Activated naive CD8-positive, alpha-beta T cell treated with anti-CD3 and anti-CD28 coated beads, Interleukin-2, amount 50 U/mL, for 24 hours (primary cell): ENCODE measurements around the gene CAPN5.
A peak's percentile ranks its signal among the peaks of the same experiment; 100 is the strongest.
"Not testable (repeated sequence)": the region's sequence is repeated elsewhere in the genome, so short reads cannot be mapped to it uniquely, and the experiment has no call there.

Experiments used
- ATAC-seq: fragments of 150-1000 bp; cut with Tn5 transposase; one replicate; pipeline ENCODE4 v1.10.0; 2021
- DNase-seq: peaks from one replicate; pipeline ENCODE4 v3.0.0; 2021
- H3K27ac Mint-ChIP-seq: one replicate; pipeline ENCODE4 v1.8.0; 2021; ENCODE audit warnings: mild to moderate bottlenecking, mixed read lengths
- H3K27me3 Mint-ChIP-seq: one replicate; pipeline ENCODE4 v1.8.0; 2021; ENCODE audit warnings: mixed read lengths
- H3K36me3 Mint-ChIP-seq: one replicate; pipeline ENCODE4 v1.8.0; 2021; ENCODE audit warnings: low read depth, mixed read lengths
- H3K4me1 Mint-ChIP-seq: one replicate; pipeline ENCODE4 v1.8.0; 2021; ENCODE audit warnings: mixed read lengths
- H3K4me3 Mint-ChIP-seq: one replicate; pipeline ENCODE4 v1.8.0; 2021; ENCODE audit warnings: mild to moderate bottlenecking, moderate library complexity, mixed read lengths
- H3K9me3 Mint-ChIP-seq: one replicate; pipeline ENCODE4 v1.8.0; 2021; ENCODE audit warnings: mixed read lengths

Gene CAPN5

GRCh38 chr11:77066229-77067042, at the start of gene CAPN5:
Gene CAPN5, plus strand, starts transcription at chr11:77066971. Its CDS starts 17,916 bp downstream, at chr11:77084887.
- H3K27me3 Mint-ChIP-seq = no peaks in the 10 kb centered on the region
- peak within 1 kb of the TSS; percentile 80 for H3K4me3 Mint-ChIP-seq
- no peaks in the 10 kb centered on the region for H3K9me3 Mint-ChIP-seq
- ATAC-seq = peak; percentile 88
- H3K36me3 Mint-ChIP-seq = no peaks in the 10 kb centered on the region
- H3K27ac Mint-ChIP-seq = peak within 1 kb of the TSS; percentile 73
- H3K4me1 Mint-ChIP-seq = peaks cover 9% of the 10 kb centered on the region
- peak; percentile 91 for DNase-seq

- ATAC-seq, H3K27me3 Mint-ChIP-seq, H3K27ac Mint-ChIP-seq, H3K36me3 Mint-ChIP-seq, DNase-seq, H3K4me1 Mint-ChIP-seq, H3K4me3 Mint-ChIP-seq, H3K9me3 Mint-ChIP-seq: not testable (repeated sequence)
These were observed 48.3 kb upstream of the CAPN5 start for GRCh38 chr11:77018396-77018924.

GRCh38 chr11:77019976-77020595, 46.7 kb upstream of the CAPN5 start:
- Mint-ChIP-seq H3K4me3 (no peak overlapping the region), H3K9me3 (no peaks in the 10 kb centered on the region), H3K36me3 (peaks cover 3% of the 10 kb centered on the region), H3K27ac (no peak overlapping the region), H3K4me1 (no peaks in the 10 kb centered on the region), H3K27me3 (no peaks in the 10 kb centered on the region)
- DNase-seq (no peak), ATAC-seq (peak; percentile 33)

GRCh38 chr11:77020734-77021133, 46.0 kb upstream of the CAPN5 start:
- Mint-ChIP-seq H3K27ac (no peak overlapping the region), H3K27me3 (no peaks in the 10 kb centered on the region), H3K4me1 (no peaks in the 10 kb centered on the region), H3K9me3 (no peaks in the 10 kb centered on the region), H3K4me3 (no peak overlapping the region), H3K36me3 (peaks cover 3% of the 10 kb centered on the region)
- DNase-seq (no peak), ATAC-seq (no peak)

- Mint-ChIP-seq H3K36me3 (no peaks in the 10 kb centered on the region), H3K9me3 (no peaks in the 10 kb centered on the region), H3K27me3 (peaks cover 14% of the 10 kb centered on the region), H3K4me1 (no peaks in the 10 kb centered on the region), H3K4me3 (no peak overlapping the region), H3K27ac (no peak overlapping the region)
- ATAC-seq (no peak), DNase-seq (no peak)
These were observed 42.0 kb upstream of the CAPN5 start for GRCh38 chr11:77024745-77025144.

- peaks cover 22% of the 10 kb centered on the region for H3K27me3 Mint-ChIP-seq
- no peak overlapping the region for H3K27ac Mint-ChIP-seq
- no peaks in the 10 kb centered on the region for H3K36me3 Mint-ChIP-seq
- no peaks in the 10 kb centered on the region for H3K9me3 Mint-ChIP-seq
- no peak overlapping the region for H3K4me3 Mint-ChIP-seq
- ATAC-seq (no peak), DNase-seq (no peak)
- H3K4me1 Mint-ChIP-seq = no peaks in the 10 kb centered on the region
These were observed 40.5 kb upstream of the CAPN5 start for GRCh38 chr11:77026221-77026620.

GRCh38 chr11:77026743-77027142, 40.0 kb upstream of the CAPN5 start:
- ATAC-seq = no peak

GRCh38 chr11:77027275-77027674, 39.5 kb upstream of the CAPN5 start:
- Mint-ChIP-seq H3K27ac (no peak overlapping the region), H3K36me3 (no peaks in the 10 kb centered on the region), H3K4me3 (no peak overlapping the region), H3K4me1 (no peaks in the 10 kb centered on the region), H3K9me3 (no peaks in the 10 kb centered on the region), H3K27me3 (peaks cover 24% of the 10 kb centered on the region)
- no peak for ATAC-seq
- DNase-seq = no peak

More at GRCh38 chr11:77026743-77027142, 40.0 kb upstream of the CAPN5 start:
- peaks cover 24% of the 10 kb centered on the region for H3K27me3 Mint-ChIP-seq
- H3K27ac Mint-ChIP-seq = no peak overlapping the region
- DNase-seq = no peak
- no peaks in the 10 kb centered on the region for H3K36me3 Mint-ChIP-seq
- no peaks in the 10 kb centered on the region for H3K9me3 Mint-ChIP-seq
- H3K4me1 Mint-ChIP-seq = no peaks in the 10 kb centered on the region
- no peak overlapping the region for H3K4me3 Mint-ChIP-seq

GRCh38 chr11:77029829-77030228, 36.9 kb upstream of the CAPN5 start:
- Mint-ChIP-seq H3K36me3 (no peaks in the 10 kb centered on the region), H3K4me1 (no peaks in the 10 kb centered on the region), H3K4me3 (no peak overlapping the region), H3K27me3 (peaks cover 24% of the 10 kb centered on the region), H3K9me3 (no peaks in the 10 kb centered on the region), H3K27ac (no peak overlapping the region)
- no peak for ATAC-seq
- no peak for DNase-seq

- H3K36me3 Mint-ChIP-seq = no peaks in the 10 kb centered on the region
- H3K27me3 Mint-ChIP-seq = peaks cover 24% of the 10 kb centered on the region
- H3K27ac Mint-ChIP-seq = no peak overlapping the region
- DNase-seq (no peak), ATAC-seq (no peak)
- H3K4me1 Mint-ChIP-seq = no peaks in the 10 kb centered on the region
- H3K4me3 Mint-ChIP-seq = no peak overlapping the region
- no peaks in the 10 kb centered on the region for H3K9me3 Mint-ChIP-seq
These were observed 35.8 kb upstream of the CAPN5 start for GRCh38 chr11:77030834-77031414.

GRCh38 chr11:77031599-77031998, 35.2 kb upstream of the CAPN5 start:
- Mint-ChIP-seq H3K4me3 (no peak overlapping the region), H3K4me1 (no peaks in the 10 kb centered on the region), H3K36me3 (no peaks in the 10 kb centered on the region), H3K27ac (no peak overlapping the region), H3K27me3 (peaks cover 28% of the 10 kb centered on the region), H3K9me3 (no peaks in the 10 kb centered on the region)
- DNase-seq (no peak), ATAC-seq (no peak)

- Mint-ChIP-seq H3K27me3 (peaks cover 35% of the 10 kb centered on the region), H3K4me1 (peaks cover 5% of the 10 kb centered on the region), H3K9me3 (no peaks in the 10 kb centered on the region), H3K27ac (no peak overlapping the region), H3K4me3 (no peak overlapping the region), H3K36me3 (no peaks in the 10 kb centered on the region)
- no peak for DNase-seq
- no peak for ATAC-seq
These were observed 31.7 kb upstream of the CAPN5 start for GRCh38 chr11:77035039-77035438.

- Mint-ChIP-seq H3K27me3 (peaks cover 32% of the 10 kb centered on the region), H3K27ac (no peak overlapping the region), H3K4me3 (no peak overlapping the region), H3K36me3 (no peaks in the 10 kb centered on the region), H3K4me1 (peaks cover 5% of the 10 kb centered on the region), H3K9me3 (no peaks in the 10 kb centered on the region)
- ATAC-seq (no peak), DNase-seq (no peak)
These were observed 31.2 kb upstream of the CAPN5 start for GRCh38 chr11:77035580-77035979.

- DNase-seq = no peak
- Mint-ChIP-seq H3K9me3 (no peaks in the 10 kb centered on the region), H3K4me3 (no peak overlapping the region), H3K36me3 (no peaks in the 10 kb centered on the region), H3K27me3 (peaks cover 38% of the 10 kb centered on the region), H3K4me1 (peaks cover 6% of the 10 kb centered on the region), H3K27ac (no peak overlapping the region)
- no peak for ATAC-seq
These were observed 30.4 kb upstream of the CAPN5 start for GRCh38 chr11:77036398-77036797.

- Mint-ChIP-seq H3K36me3 (no peaks in the 10 kb centered on the region), H3K27ac (no peak overlapping the region), H3K4me1 (peaks cover 6% of the 10 kb centered on the region), H3K27me3 (peaks cover 38% of the 10 kb centered on the region), H3K4me3 (no peak overlapping the region), H3K9me3 (no peaks in the 10 kb centered on the region)
- ATAC-seq (no peak), DNase-seq (no peak)
These were observed 29.7 kb upstream of the CAPN5 start for GRCh38 chr11:77037057-77037456.
